Nephron (organoid): ENCODE data around the gene ABCC11.

Experiments
- H3K27ac Mint-ChIP-seq, 3 experiments: 2 replicates each; pipeline ENCODE4 v1.8.0; 2020; ENCODE audit warnings: mixed read lengths in 3 of 3, mild to moderate bottlenecking in 2 of 3, moderate library complexity in 1 of 3
- H3K27me3 Mint-ChIP-seq: 2 replicates; pipeline ENCODE4 v1.8.0; 2021; ENCODE audit warnings: low read depth, mild to moderate bottlenecking, moderate library complexity, mixed read lengths
- H3K36me3 Mint-ChIP-seq: 2 replicates; pipeline ENCODE4 v1.8.0; 2020; ENCODE audit warnings: low read depth, mixed read lengths
- H3K4me1 Mint-ChIP-seq: 2 replicates; pipeline ENCODE4 v1.8.0; 2020; ENCODE audit warnings: mixed read lengths
- H3K4me3 Mint-ChIP-seq, 3 experiments: 2 replicates each; pipeline ENCODE4 v1.8.0; 2020; ENCODE audit warnings: mild to moderate bottlenecking in 3 of 3, mixed read lengths in 3 of 3, moderate library complexity in 2 of 3
- H3K9me3 Mint-ChIP-seq: 2 replicates; pipeline ENCODE4 v1.8.0; 2020; ENCODE audit warnings: mixed read lengths
- CTCF ChIP-seq, 3 experiments: fragments of 200-600 bp; sonication (generic); IDR thresholded peaks; one replicate each; pipeline ENCODE4 v1.5.0; 2021; ENCODE audit warnings: antibody characterized with exemption in 3 of 3; ENCODE audit not compliant: unreplicated experiment in 3 of 3

ABCC11 gene

GRCh38 chr16:48203974-48204824 is 43.1 kb downstream of the ABCC11 start:
- Mint-ChIP-seq H3K4me1 (no peaks in the 10 kb centered on the region), H3K27ac (no peak overlapping the region), H3K4me3 (no peak overlapping the region), H3K36me3 (no peaks in the 10 kb centered on the region), H3K27me3 (peaks cover 11% of the 10 kb centered on the region), H3K9me3 (no peaks in the 10 kb centered on the region)
- no peak for TF ChIP-seq CTCF (IDR thresholded peaks at IDR 0.05; ENCODE audit: unreplicated experiment in 3 of 3)

- Mint-ChIP-seq H3K27me3 (peaks cover 3% of the 10 kb centered on the region), H3K4me3 (no peak overlapping the region), H3K36me3 (no peaks in the 10 kb centered on the region), H3K4me1 (no peaks in the 10 kb centered on the region), H3K27ac (no peak overlapping the region), H3K9me3 (peaks cover 7% of the 10 kb centered on the region)
- no peak for TF ChIP-seq CTCF (IDR thresholded peaks at IDR 0.05; ENCODE audit: unreplicated experiment in 3 of 3)
Observed at GRCh38 chr16:48201515-48202201, 45.7 kb downstream of the ABCC11 start.

- TF ChIP-seq CTCF (IDR thresholded peaks at IDR 0.05; ENCODE audit: unreplicated experiment in 3 of 3): no peak
- Mint-ChIP-seq H3K27me3 (no peaks in the 10 kb centered on the region), H3K9me3 (peaks cover 7% of the 10 kb centered on the region), H3K4me3 (no peak overlapping the region), H3K4me1 (peaks cover 5% of the 10 kb centered on the region), H3K36me3 (no peaks in the 10 kb centered on the region), H3K27ac (no peak overlapping the region)
Observed at GRCh38 chr16:48197294-48197693, 50.0 kb downstream of the ABCC11 start.

- no peaks in the 10 kb centered on the region for H3K36me3 Mint-ChIP-seq
- H3K27me3 Mint-ChIP-seq: no peaks in the 10 kb centered on the region
- H3K4me3 Mint-ChIP-seq: no peak overlapping the region
- H3K4me1 Mint-ChIP-seq: peaks cover 5% of the 10 kb centered on the region
- H3K9me3 Mint-ChIP-seq: peaks cover 7% of the 10 kb centered on the region
- no peak for TF ChIP-seq CTCF (IDR thresholded peaks at IDR 0.05; ENCODE audit: unreplicated experiment in 3 of 3)
- peak overlapping the region; percentile 40 to 69 (median 46) for H3K27ac Mint-ChIP-seq
Observed at GRCh38 chr16:48194828-48195556, 52.3 kb downstream of the ABCC11 start.

GRCh38 chr16:48193846-48194245 is 53.5 kb downstream of the ABCC11 start:
- no peak overlapping the region for H3K27ac Mint-ChIP-seq
- TF ChIP-seq CTCF (IDR thresholded peaks at IDR 0.05; ENCODE audit: unreplicated experiment in 3 of 3): no peak
- H3K4me1 Mint-ChIP-seq: peaks cover 5% of the 10 kb centered on the region
- H3K27me3 Mint-ChIP-seq: no peaks in the 10 kb centered on the region
- H3K9me3 Mint-ChIP-seq: peaks cover 7% of the 10 kb centered on the region
- no peak overlapping the region for H3K4me3 Mint-ChIP-seq
- no peaks in the 10 kb centered on the region for H3K36me3 Mint-ChIP-seq
